ENCODE measurements around the gene PDSS2.

PDSS2 gene

DNA sequence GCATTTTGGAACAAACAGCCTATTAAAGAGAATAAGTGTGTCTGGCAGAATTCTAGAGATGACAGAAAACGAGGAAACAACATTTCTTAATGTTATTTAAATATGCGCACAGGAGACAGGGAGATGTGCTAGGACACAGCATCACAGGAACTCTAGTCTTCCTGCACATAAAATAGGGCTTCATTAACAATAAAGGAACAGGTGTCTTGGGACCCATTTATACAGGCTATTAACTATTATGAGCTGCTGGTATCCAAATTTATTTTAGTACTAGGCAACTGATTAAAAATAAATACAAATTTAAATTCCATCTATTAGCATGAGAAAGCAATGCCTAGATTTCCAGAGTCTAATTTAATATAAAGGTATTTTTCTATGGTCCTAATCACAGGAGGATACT is 102.3 kb downstream of the PDSS2 start:
- no peak for DNase-seq

DNA sequence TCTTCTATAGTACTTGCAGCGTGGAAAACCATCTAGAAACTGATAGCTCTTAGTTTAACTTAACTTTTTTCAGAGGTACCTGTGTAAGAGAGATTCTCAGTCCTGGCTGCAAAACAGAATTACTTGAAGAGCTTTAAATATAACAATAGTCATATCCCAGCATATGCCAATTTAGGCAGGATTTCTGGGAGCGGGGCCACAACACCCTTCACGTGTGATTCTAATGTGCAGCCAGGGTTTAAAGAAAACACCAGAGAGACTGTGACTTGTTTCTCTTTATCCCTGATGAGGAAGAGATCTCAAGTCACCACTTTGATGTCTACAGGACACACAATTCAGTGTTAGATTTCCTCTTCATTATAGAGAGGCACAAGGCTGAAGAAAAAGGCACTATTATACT is 103.7 kb downstream of the PDSS2 start:
- no peak for DNase-seq

DNA sequence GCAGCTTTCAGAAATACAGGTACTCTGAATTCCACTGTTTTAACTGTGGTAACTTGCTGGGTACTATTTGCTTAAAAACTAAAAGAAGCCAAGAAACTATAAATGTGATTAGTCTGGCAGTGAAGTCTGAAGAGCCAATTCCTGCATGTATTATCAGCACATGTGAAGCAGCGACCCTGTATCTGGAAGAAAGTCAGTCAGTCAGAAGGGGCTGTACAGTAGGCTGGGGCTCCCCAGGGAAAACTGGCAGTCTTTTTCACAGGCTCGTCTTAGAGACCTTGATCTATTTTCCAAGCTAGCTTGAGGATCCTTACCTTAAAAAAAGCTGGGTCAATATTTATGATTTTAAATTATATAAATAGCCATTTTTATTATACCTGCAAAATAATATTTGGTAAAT is 104.9 kb downstream of the PDSS2 start:
- no peak for DNase-seq

DNA sequence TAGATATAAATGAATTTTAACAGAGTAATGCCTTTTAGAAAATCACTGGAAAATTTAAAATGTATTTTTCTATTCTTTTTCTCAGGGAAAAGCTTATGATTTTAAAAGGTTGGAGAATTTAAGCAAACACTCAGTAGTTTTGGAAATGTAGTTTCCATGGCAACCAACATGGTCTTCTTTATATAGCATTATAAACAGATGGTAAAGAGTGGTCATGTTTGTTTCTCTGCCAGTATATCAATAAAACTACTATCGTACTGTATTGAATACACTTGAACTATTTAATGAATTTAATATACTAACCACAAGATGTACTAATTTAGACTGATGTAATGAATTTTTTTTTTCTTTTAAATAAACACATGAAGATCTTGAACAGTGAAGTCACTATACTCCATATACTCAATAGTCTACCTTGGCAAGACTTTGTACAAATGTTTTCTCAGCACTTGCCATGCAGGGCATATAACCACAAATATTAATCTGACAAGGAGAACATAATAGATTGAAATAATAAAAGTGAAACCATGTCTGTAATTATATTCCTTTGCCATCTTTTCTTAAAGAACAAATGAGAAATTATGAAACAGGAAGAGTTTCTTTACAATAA is 105.5 kb downstream of the PDSS2 start:
- DNase-seq = no peak

DNA sequence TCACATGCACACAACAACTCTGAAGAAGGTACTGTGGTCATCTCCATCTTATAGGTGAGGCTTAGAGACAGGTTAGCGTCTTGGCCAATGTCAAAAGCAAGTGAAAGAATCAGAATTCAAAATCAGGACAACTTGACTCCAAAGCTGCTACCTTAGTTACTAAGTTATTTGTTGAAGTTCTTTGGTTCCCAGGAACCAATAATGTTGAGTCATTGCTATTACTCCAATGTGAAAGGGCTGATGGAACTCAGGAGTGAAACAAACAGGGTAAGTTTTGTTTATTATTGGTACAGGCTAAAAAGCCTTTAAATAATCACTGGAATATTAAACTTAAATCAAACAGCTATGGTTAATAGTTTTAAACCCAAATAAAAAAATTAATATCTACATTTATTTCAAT is 111.1 kb downstream of the PDSS2 start:
- DNase-seq = no peak

DNA sequence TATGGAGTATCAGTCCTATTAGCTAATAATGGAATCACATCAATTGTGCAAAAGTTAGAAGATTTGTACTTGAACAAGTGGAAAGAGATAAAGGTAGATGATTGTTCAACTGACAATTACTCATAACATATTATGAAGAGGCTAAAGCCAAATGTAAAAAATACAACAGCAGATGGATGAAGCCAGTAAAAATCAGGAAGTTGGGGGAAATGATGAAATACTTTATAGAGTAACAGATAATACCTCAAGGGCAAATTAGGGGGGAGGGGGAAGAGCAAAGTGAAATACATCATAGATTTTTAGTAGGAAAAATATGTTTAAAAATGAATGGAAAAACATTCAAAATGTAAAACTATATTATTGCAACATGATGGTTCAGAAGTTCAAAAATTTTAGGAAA is 114.0 kb downstream of the PDSS2 start:
- DNase-seq = no peak

DNA sequence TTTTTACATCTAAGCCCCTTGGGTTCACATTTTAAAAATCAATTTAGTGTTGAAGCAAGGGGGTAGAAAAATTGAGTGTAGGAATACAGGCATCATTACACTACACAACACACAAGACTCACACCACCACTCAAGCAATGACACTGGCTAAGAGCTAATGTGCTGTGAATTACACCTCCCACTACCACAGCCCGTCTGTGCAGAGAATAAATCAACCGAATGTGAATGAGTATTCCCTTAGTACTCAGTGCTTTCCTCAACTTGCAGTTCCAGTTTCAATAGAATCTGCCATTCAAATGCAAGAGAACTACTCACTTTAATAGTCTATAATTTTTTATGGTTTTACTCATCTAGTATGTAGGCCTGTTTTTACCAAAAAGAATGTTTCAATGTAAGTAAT is 114.4 kb downstream of the PDSS2 start:
- DNase-seq = no peak

DNA sequence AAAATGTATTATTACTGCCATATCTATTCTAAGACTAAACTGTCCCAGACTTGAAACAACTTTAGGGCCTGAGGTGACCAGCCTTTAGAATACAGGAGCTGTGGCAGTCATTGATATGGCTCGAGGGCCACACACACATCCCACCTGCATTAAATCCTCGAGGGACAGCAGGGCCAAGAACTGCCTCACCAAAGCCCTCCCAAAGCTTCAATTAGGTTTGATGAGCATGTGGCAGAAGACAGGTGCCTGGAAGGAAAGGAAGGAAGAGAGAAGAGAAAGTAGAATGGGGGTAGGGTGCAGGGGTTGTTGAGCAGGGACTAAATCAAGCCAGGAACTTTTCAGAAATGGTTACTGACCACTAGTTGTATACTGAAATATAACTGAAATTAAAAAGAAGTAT is 115.0 kb downstream of the PDSS2 start:
- DNase-seq = no peak

DNA sequence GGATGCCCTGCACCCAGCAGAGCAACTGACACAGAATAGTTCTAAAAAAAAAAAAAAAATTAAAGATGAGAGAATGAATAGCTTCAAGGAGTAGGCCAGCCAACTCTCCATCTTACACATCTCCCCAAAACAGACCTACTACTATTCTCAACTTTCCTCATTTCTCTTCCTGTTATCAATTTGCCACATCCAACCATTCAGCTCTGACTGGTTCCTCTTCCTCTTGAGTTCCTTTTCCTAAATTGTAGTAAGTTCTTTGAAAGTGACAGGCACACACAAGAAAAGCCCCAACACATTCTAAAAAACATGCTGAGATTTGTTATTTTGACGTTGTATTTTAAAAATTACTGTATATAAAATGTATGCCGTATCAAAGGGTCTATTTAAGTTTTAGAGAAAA is 117.2 kb downstream of the PDSS2 start:
- no peak for DNase-seq

DNA sequence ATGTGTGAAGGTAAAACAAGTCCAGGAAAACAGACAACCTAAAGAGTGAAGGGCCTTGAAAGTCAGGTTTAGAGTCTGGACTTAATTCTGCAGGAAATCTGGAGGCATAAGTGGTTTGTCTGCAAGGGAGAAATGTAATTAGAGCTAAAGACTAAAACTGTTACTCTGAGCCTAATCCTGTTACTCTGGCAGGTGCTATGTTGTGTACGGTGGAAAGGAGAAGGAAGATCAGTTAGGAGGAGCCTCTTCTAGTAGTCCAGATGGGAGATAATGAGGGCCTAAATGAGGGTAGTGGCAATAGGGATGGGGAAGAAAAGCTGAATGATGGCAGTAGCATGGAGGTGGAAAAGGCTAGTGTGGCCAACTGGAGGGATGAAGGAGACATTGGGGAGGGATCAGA is 118.5 kb downstream of the PDSS2 start:
- no peak for DNase-seq

DNA sequence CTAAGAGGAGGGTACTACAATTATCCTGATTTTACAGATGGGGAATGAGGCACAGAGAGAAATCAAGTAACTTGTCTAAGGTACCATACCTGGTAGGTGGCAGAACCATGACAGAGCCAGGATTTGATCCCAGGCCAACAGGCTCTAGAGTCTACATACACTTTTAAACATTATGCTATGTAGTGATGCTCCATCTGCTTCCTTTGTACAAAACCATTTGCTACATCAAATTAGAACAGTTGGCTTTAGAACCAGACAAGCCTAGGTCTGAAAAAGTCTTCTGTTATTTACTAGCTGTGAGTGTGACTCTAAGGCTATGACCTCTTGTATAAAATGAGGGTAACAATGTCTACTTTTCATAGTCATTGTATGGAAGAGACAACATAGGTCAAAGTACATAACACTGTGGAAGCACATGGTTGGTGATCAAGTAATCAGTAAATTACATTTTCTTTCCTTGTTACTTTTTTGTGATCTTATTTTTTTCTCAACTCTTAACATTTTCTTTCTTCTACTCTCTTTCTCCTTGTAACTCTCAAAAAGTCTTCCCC is 122.1 kb downstream of the PDSS2 start:
- no peak for DNase-seq

DNA sequence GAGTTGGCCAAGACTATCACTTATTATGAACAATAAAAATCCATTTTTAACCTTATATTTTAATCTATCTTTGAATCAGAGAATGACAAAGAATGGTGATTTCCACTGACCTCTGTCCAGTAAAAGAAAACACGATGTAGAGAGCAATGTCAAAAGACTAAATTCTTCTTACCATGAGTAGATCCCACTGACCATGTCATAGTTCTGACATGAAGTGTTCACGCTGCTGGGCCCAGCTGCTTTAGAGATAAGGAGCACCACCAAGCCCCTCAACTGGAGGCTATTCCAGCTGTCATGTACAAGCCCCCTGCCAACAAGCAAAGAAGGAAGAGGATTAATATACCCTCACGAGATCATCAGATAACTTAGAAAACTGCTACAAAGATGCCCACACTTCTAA is 125.3 kb downstream of the PDSS2 start:
- DNase-seq = no peak

DNA sequence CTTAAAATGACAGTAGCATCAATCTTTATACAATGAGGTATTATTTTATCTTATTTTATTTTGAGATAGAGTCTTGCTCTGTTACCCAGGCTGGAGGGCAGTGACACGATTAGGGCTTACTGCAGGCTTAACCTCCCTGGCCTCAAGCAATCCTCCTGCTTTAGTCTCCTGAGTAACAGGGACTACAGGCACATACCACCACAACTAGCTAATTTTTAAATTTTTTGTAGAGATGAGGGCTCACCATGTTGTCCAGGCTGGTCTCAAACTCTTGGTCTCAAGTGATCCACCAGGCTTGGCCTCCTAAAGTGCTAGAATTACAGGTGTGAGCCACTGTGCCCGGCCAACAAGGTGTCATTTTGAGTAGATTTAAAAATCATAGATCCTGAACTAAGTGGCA is 125.9 kb downstream of the PDSS2 start:
- no peak for DNase-seq

DNA sequence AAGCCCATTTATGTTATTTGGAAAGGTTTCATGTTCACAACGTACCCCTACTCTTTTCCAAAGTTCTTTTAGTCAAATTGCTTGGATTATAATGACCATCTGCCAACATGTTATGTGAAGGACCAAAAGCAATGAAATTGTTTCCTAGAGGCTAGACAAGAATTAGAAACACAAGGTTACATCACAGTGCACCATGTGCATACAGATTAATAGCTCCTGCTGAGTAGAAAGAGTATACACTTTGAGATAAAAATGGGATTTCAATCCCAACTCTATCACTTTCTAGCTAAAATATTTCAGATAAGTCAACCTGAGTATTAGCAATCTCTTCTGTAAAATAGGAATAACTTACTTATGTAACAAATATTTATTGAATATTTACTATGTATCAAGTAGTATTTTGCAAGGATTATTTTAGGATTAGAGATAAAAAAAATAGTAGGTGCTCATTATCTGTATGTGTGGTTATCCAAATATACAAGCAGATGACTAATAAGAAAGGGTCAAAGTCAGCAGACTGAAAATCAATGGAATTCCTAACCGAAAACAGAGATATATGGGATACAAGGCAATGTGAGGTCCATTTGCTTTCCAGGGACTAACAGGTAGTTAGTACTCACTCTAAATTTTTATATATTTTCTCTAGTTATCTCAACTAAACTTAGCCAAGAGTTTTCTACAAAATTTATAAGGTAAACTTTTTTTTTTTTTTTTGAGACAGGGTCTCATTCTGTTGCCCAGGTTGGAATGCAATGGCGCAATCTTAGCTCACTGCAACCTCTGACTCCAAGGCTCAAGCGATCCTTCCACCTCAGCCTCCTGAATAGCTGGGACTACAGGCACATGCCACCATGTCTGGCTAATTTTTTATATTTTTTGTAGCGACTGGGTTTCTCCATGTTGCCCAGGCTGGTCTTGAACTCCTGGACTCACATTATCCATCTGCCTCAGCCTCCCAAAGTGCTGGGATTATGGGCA is 127.7 kb downstream of the PDSS2 start:
- no peak for DNase-seq

DNA sequence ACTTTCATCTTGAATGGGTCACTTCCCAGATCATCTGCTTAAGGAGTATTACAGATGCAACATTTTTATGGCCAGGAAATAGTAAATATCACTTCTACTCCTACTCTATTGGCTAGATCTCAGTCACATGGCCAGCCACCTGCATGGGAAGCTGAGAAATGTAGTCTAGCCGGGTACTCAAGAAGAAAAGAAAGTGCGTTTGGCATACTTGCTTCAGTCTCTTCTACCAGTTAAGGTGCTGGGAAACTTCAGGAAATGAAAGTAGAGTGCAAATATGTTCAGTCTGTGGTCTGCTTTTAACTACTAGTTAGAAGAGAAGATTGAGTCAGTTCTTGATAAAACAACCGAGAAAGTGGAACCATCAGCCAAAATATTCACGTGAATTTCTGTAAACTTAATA is 129.2 kb downstream of the PDSS2 start:
- no peak for DNase-seq

DNA sequence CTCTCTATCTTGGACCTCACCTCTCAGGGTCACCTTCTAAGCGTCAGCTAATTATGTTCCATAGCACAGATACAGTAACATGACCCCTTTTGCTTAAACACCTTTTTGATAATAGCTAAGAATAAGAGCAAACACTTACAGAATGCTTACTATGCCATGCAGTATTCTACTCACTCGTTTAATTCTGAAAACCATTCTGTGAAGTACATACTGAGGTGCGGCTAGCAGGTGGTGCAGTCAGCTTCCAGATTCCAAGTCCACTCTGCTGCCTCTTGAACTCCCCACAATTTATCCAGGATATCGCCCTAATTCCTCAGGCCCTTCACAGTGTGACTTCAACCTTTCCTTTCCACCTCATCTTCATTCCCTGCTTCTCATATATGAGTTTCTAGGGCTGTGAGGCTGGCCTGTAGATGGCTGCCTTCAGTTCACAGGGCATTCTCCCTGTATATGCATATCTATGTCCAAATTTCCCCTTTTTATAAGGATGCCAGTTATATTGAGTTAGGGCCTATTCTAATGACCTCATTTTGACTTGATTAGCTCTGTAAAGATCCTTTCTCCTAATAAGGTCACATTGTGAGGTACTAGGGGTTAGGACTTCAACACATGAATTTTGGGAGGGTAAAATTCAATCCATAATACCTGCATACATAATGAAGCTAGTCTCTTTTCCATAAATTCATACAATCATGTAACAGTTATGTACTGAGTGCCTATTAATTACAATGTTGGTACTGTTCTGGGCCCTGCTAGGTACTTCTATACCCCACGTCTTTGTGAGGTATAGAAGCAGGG is 130.1 kb downstream of the PDSS2 start:
- no peak for DNase-seq

DNA sequence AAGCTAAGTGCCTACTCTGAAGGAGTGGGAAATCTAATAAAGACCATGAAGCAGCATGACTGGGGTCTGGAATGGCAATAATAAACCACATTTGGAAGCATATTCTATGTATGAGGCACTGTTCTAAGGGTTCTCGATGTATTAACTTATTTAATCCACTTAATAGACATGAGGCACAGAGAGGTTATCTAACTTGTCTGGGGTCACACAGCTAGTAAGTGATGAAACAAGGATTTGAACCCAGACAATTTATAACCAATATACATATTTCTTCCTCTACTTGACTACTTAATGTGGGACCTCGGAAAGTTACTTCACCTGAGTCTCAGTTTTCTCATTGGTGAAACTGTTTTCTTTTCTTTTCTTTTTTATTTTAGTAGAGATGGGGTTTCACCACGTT is 131.3 kb downstream of the PDSS2 start:
- no peak for DNase-seq

DNA sequence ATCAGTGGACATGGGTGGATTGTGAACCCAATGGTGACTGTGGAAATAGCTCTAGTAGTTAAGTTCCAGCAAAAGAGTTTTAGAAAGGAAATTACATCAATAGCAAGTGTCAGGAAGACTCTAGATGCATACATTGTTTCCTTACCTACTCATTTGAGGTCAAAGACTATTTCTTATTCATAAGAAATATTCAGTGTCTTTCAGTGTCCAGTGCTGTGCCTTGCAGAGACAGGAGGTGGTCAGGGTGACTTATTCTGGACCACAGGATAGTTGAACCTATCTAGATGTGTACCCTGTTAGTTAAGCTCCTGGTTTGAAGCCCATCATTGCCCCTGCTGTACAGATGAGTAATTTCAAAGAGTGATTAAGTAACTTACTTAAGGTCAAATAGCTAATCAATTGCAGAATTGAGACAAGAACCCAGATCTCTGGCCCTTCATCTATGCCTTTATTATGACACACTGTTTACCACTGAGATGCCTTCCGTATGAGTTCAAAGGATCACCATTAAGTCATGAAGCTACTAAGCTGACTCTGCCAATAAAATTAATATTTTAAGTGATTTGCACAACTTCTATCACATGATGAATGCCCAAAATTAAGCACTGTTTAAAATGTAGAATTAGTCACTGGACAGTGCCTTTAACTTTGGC is 136.1 kb downstream of the PDSS2 start:
- no peak for DNase-seq

DNA sequence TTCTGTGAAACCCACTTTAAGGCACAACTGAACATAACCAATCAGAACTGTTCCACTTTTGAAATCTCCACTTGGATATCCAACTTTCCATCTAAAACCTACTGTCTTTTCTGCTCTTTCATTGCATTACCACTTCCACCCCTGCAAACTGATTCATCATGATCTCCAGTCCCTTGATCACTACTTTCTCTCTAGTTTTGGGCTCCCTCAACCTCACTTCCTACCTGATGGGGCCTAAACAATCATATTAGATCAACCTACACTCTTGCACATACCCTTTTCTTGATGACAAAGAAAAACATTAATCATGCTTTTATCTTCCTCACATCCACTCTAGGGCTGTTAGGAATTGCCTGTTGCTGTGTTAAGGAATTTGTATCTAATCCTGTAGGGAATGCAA is 137.6 kb downstream of the PDSS2 start:
- no peak for DNase-seq

DNA sequence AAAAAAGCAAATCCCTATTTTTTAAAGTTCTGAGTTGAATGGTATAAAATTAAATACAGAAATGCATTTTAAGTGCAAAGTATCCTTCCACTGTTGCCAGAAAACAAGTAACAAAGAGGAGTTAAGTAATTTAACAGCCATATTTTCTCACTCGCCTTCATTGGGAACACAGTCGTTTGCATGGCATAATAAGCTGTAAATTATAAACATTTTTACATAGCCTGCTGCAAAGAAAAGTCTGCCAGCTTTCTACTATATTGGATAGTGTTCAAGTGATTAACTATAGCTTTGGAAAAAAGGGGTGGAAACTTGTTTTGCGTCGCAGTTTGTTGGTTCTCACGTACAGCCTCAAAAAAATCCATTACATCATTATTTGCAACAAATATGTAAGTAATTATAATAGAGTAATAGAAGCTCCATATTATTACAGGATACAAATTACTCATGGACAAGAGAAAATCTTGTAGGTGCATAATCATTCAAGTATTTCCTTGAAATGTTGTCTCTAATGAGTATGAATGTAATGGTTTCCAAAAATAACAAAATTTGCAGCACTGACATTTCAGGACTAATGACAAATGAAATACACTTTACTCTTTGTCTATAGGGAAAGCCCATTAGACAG is 139.3 kb downstream of the PDSS2 start:
- no peak for DNase-seq

DNA sequence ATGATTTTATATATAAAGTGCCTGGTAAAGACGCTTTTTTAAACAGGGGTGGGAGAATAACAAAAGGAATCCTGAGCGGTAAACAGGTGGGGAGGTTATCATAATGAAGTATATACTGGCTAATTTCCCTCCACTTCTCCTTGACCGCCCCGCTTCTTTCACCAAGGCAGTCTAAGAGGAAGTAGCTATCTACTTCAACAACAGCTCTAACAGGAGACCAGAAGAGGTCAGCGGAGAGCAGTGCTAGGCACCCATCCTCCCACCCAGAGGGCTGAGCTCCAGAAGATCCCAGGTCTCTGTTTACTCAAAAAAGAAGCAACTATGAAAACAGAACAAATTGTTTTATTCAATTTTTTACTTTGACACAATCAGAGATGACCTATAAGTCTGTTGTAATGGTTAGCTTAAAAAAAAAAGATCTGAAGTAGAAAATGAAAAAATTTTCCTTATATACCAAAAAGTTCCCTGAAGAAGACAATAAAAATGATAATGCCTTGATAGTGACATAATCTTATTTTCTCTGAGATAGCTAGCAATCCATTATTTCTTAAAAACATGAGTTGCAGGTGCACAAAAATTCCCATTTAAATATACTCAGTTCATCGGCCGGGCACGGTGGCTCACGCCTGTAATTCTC is 141.1 kb downstream of the PDSS2 start:
- DNase-seq = no peak

DNA sequence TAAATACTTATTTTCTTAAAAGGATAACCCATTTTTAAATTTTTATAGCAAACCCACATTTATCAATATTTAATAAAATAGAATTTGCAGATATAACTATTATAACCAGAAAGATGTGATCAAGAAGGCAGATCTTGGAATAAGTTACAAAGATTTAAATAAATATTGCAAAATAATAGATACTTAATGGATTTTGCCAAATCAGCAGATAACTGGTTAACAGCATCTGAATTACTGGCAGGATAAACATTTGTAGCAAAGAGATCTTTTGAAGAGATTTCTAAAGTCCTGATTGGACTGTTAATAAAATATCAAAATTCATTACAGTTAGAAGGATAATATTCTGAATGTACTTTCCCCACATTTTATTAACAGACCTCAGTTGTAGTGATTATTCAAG is 144.2 kb downstream of the PDSS2 start:
- no peak for DNase-seq

Data from NCI-H2107 (cell line).